NK-92 (cell line): ENCODE data around the gene ZNF800.

Experiments used
- DNase-seq: peaks from one replicate; lab custom pipeline; 2025; ENCODE audit not compliant: unreplicated experiment; lab: John Stamatoyannopoulos, UW

ZNF800 gene

GRCh38 chr7:127391591-127392181, 822 bp downstream of the ZNF800 start:
- no peak for DNase-seq

GRCh38 chr7:127390817-127391590, 1.5 kb downstream of the ZNF800 start:
- no peak for DNase-seq

- DNase-seq, result no peak
Observed at GRCh38 chr7:127390186-127390816, 2.2 kb downstream of the ZNF800 start.

- DNase-seq, result no peak
Observed at GRCh38 chr7:127389321-127389720, 3.2 kb downstream of the ZNF800 start.

GRCh38 chr7:127387974-127388373, 4.5 kb downstream of the ZNF800 start:
- DNase-seq, result no peak

- DNase-seq, result no peak
Observed at GRCh38 chr7:127383123-127383835, 9.2 kb downstream of the ZNF800 start.

GRCh38 chr7:127382301-127383085, 10.0 kb downstream of the ZNF800 start:
- DNase-seq, result no peak

GRCh38 chr7:127380479-127380878, 12.0 kb downstream of the ZNF800 start:
- no peak for DNase-seq

- DNase-seq, result no peak
Observed at GRCh38 chr7:127379642-127380041, 12.9 kb downstream of the ZNF800 start.

- no peak for DNase-seq
Observed at GRCh38 chr7:127378537-127378936, 14.0 kb downstream of the ZNF800 start.

- DNase-seq, result no peak
Observed at GRCh38 chr7:127377425-127377824, 15.1 kb downstream of the ZNF800 start.

- no peak for DNase-seq
Observed at GRCh38 chr7:127375631-127376030, 16.9 kb downstream of the ZNF800 start.

GRCh38 chr7:127367679-127368078, 24.8 kb downstream of the ZNF800 start:
- no peak for DNase-seq

GRCh38 chr7:127366680-127367079, 25.8 kb downstream of the ZNF800 start:
- no peak for DNase-seq

GRCh38 chr7:127365957-127366315, 26.6 kb downstream of the ZNF800 start:
- DNase-seq, result no peak

- DNase-seq, result no peak
Observed at GRCh38 chr7:127365164-127365956, 27.1 kb downstream of the ZNF800 start.

GRCh38 chr7:127362364-127363027, 30.0 kb downstream of the ZNF800 start:
- DNase-seq, result no peak

- no peak for DNase-seq
Observed at GRCh38 chr7:127361736-127362135, 30.8 kb downstream of the ZNF800 start.

- no peak for DNase-seq
Observed at GRCh38 chr7:127359011-127359410, 33.5 kb downstream of the ZNF800 start.

GRCh38 chr7:127353897-127354296, 38.6 kb downstream of the ZNF800 start:
- no peak for DNase-seq
